Measurements from ENCODE around the gene MECR. TPM values are rescaled to one million over a fixed set of nuclear protein-coding genes. Genes with fewer than 3 reads are reported as not detected.

The MECR gene
- total RNA-seq, 1 experiment from 2014 or later: 26.5 TPM

GRCh38 chr1:29142714-29143113, 88.0 kb downstream of the MECR start:
- Histone ChIP-seq H3K36me3 (peaks cover 51% of the 10 kb centered on the region), H3K27me3 (no peaks in the 10 kb centered on the region), H3K4me3 (no peak overlapping the region), H3K9me3 (no peaks in the 10 kb centered on the region)
- no peak for DNase-seq

Other genes starting within 250 kb of the MECR start
- 17.9 and 20.7 TPM in 2 replicates for gene TMEM200B, start 107.0 kb downstream of the MECR start, total RNA-seq (2014; rRNA removed; shearing (Covaris generic); ENCODE audit: low replicate concordance)
- gene SRSF4, start 49.0 kb downstream of the MECR start, total RNA-seq (2014; rRNA removed; shearing (Covaris generic); ENCODE audit: low replicate concordance): 29.8 and 58.1 TPM in 2 replicates
- 3.4 and 6.4 TPM in 2 replicates for gene PTPRU, start 5.6 kb upstream of the MECR start, total RNA-seq (2014; rRNA removed; shearing (Covaris generic); ENCODE audit: low replicate concordance)